CD4-positive, alpha-beta T cell (primary cell): Measurements from ENCODE around the gene PCDHGB4. TPM values are rescaled to one million over a fixed set of nuclear protein-coding genes. Genes with fewer than 3 reads are reported as not detected.

Source experiments
- ATAC-seq: fragments of 200-7000 bp; cut with Tn5 transposase; one replicate; pipeline ENCODE4 v1.10.0; 2022; ENCODE audit warnings: mild to moderate bottlenecking; ENCODE audit not compliant: poor library complexity
- CTCF ChIA-PET: fragments of 350-600 bp; sonication (Branson Sonifier 250); formaldehyde crosslinking; loops from one replicate; lab custom pipeline; 2021; ENCODE audit warnings: antibody characterized with exemption, inconsistent platforms; lab: Charles Lee
- POLR2A ChIA-PET: fragments of 350-600 bp; sonication (Branson Sonifier 250); formaldehyde crosslinking; loops from one replicate; lab custom pipeline; 2021; ENCODE audit warnings: antibody characterized with exemption, inconsistent platforms; lab: Charles Lee
- DNase-seq, 14 experiments: peaks; one replicate each; pipeline ENCODE4 v3.0.0-alpha.2; 2013 to 2020; ENCODE audit warnings: mixed read lengths in 2 of 14
- H3K27ac ChIP-seq, 2 donors: one replicate each; pipeline versions ENCODE4 v1.5.1 to v1.7.0; 2013; ENCODE audit warnings: low read length in 2 of 2, low read depth in 1 of 2, mild to moderate bottlenecking in 1 of 2
- H3K27me3 ChIP-seq, 2 experiments: 1 replicate in 1 of 2; 2 replicates in 1 of 2; pipeline versions ENCODE4 v1.6.1 to v1.7.0; 2013; ENCODE audit warnings: low read length in 2 of 2, control low read depth in 1 of 2, mild to moderate bottlenecking in 1 of 2, moderate library complexity in 1 of 2; ENCODE audit not compliant: insufficient read depth in 2 of 2, control insufficient read depth in 1 of 2
- H3K36me3 ChIP-seq: one replicate; pipeline ENCODE4 v1.6.1; 2013; ENCODE audit warnings: low read length, control low read depth; ENCODE audit not compliant: insufficient read depth
- H3K4me1 ChIP-seq: one replicate; pipeline ENCODE4 v1.6.1; 2013; ENCODE audit warnings: low read length, control low read depth; ENCODE audit not compliant: insufficient read depth
- H3K4me3 ChIP-seq: one replicate; pipeline ENCODE4 v1.5.1; 2013; ENCODE audit warnings: mild to moderate bottlenecking, low read length, moderate library complexity
- H3K9me3 ChIP-seq, 2 experiments: 1 replicate in 1 of 2; 2 replicates in 1 of 2; pipeline versions ENCODE4 v1.6.1 to v1.7.0; 2013; ENCODE audit warnings: low read length in 2 of 2, mild to moderate bottlenecking in 2 of 2, control low read depth in 1 of 2, moderate library complexity in 1 of 2; ENCODE audit not compliant: control insufficient read depth in 1 of 2, insufficient read depth in 1 of 2
- H3K27ac Mint-ChIP-seq: one replicate; pipeline ENCODE4 v1.8.0; 2020; ENCODE audit warnings: mixed read lengths
- H3K27me3 Mint-ChIP-seq: one replicate; pipeline ENCODE4 v1.8.0; 2021; ENCODE audit warnings: mixed read lengths
- H3K36me3 Mint-ChIP-seq: one replicate; pipeline ENCODE4 v1.8.0; 2021; ENCODE audit warnings: low read depth, mixed read lengths
- H3K4me1 Mint-ChIP-seq: one replicate; pipeline ENCODE4 v1.8.0; 2021; ENCODE audit warnings: low read depth, mixed read lengths
- H3K4me3 Mint-ChIP-seq: one replicate; pipeline ENCODE4 v1.8.0; 2020; ENCODE audit warnings: mild to moderate bottlenecking, mixed read lengths
- H3K9me3 Mint-ChIP-seq: one replicate; pipeline ENCODE4 v1.8.0; 2020; ENCODE audit warnings: mixed read lengths
- CTCF ChIP-seq: fragments of 200-600 bp; IDR thresholded peaks from one replicate; pipeline ENCODE4 v1.8.0; 2022; ENCODE audit warnings: antibody characterized with exemption, mild to moderate bottlenecking
- intact Hi-C, 2 experiments: fragments of 100-400 bp; cut with DNase I in 1 of 2; cut with micrococcal nuclease in 1 of 2; formaldehyde crosslinking; loops; one replicate each; pipeline versions ENCODE4 v1.15.1 to v1.9.0; 2023 to 2025; cut with DNase I, micrococcal nuclease
- total RNA-seq, 174 experiments: library from RNA in 2 of 174; stranded (reverse) in 2 of 174; gene quantifications; one replicate each; pipeline ENCODE4 v1.2.3 and lab custom pipeline; 2021 to 2026

The PCDHGB4 gene
- total RNA-seq, 2 experiments from 2014 or later: not detected

- peaks cover 13% of the 10 kb centered on the region for H3K9me3 Mint-ChIP-seq
- Histone ChIP-seq H3K27me3 (peaks cover 56 to 80% of the 10 kb centered on the region in 2 experiments), H3K4me1 (peaks cover 8% of the 10 kb centered on the region), H3K27ac (no peak overlapping the region), H3K36me3 (no peaks in the 10 kb centered on the region), H3K9me3 (peaks cover 29 to 47% of the 10 kb centered on the region in 2 experiments), H3K4me3 (no peak overlapping the region)
- no peak overlapping the region for H3K4me3 Mint-ChIP-seq
- ATAC-seq (no peak), DNase-seq (no peak)
- ChIA-PET POLR2A (no interaction called here), CTCF (no interaction called here)
- H3K4me1 Mint-ChIP-seq: no peaks in the 10 kb centered on the region
- H3K36me3 Mint-ChIP-seq: peaks cover 29% of the 10 kb centered on the region
- intact Hi-C loops: no loop called here
- H3K27ac Mint-ChIP-seq: no peak overlapping the region
- TF ChIP-seq CTCF: no peak
- peaks cover 95% of the 10 kb centered on the region for H3K27me3 Mint-ChIP-seq
Observed at GRCh38 chr5:141351591-141351990, 35.9 kb upstream of the PCDHGB4 start.

GRCh38 chr5:141354900-141355469 is 32.5 kb upstream of the PCDHGB4 start, which contains the start of gene PCDHGA4:
TSS of gene PCDHGA4 (plus strand) at chr5:141355021. CDS start at chr5:141355108, 87 bp downstream.
- peaks cover 48 to 84% of the 10 kb centered on the region in 2 experiments for H3K27me3 ChIP-seq

GRCh38 chr5:141355641-141356040 is 31.9 kb upstream of the PCDHGB4 start:
- H3K4me1 ChIP-seq: peaks cover 9% of the 10 kb centered on the region
- Mint-ChIP-seq H3K4me3 (no peak overlapping the region), H3K4me1 (peaks cover 6% of the 10 kb centered on the region), H3K27me3 (peaks cover 93% of the 10 kb centered on the region), H3K27ac (no peak overlapping the region), H3K9me3 (peaks cover 15% of the 10 kb centered on the region), H3K36me3 (peaks cover 23% of the 10 kb centered on the region)
- no peak for TF ChIP-seq CTCF
- H3K36me3 ChIP-seq: no peaks in the 10 kb centered on the region
- intact Hi-C loops: no loop called here
- ATAC-seq (no peak), DNase-seq (no peak)
- H3K27me3 ChIP-seq: peaks cover 48 to 84% of the 10 kb centered on the region in 2 experiments
- POLR2A ChIA-PET: no interaction called here
- no peak overlapping the region for H3K4me3 ChIP-seq
- H3K27ac ChIP-seq: no peak overlapping the region
- H3K9me3 ChIP-seq: peaks cover 27 to 48% of the 10 kb centered on the region in 2 experiments
- CTCF ChIA-PET: interaction anchor here (1.3 kb wide), 1 partner anchor 208 kb away, joined by 3 read pairs; no protein-coding TSS in a partner anchor

More at GRCh38 chr5:141354900-141355469, 32.5 kb upstream of the PCDHGB4 start, which contains the start of gene PCDHGA4:
- H3K27ac ChIP-seq: no peak within 1 kb of the TSS
- no peak within 1 kb of the TSS for H3K27ac Mint-ChIP-seq
- H3K36me3 Mint-ChIP-seq: peaks cover 23% of the 10 kb centered on the region
- peaks cover 10% of the 10 kb centered on the region for H3K4me1 ChIP-seq
- H3K36me3 ChIP-seq: no peaks in the 10 kb centered on the region
- no peak within 1 kb of the TSS for H3K4me3 Mint-ChIP-seq
- peaks cover 93% of the 10 kb centered on the region for H3K27me3 Mint-ChIP-seq
- CTCF ChIA-PET: interaction anchor here (1.3 kb wide), 1 partner anchor 209 kb away, joined by 3 read pairs; no protein-coding TSS in a partner anchor
- ATAC-seq (no peak), DNase-seq (peak in 2 of 14 experiments; percentile 14 to 19)
- peaks cover 27 to 48% of the 10 kb centered on the region in 2 experiments for H3K9me3 ChIP-seq
- intact Hi-C loops: no loop called here
- H3K9me3 Mint-ChIP-seq: peaks cover 14% of the 10 kb centered on the region
- POLR2A ChIA-PET: interaction anchor here (1.3 kb wide), 1 partner anchor 35 kb away, joined by 3 read pairs; the partner anchor contains the start of gene TAF7
- peak within 1 kb of the TSS; percentile 15 for H3K4me3 ChIP-seq
- H3K4me1 Mint-ChIP-seq: peaks cover 3% of the 10 kb centered on the region
- no peak for TF ChIP-seq CTCF
